ENCODE data around the gene PHLDA1. TPM values are rescaled to one million over a fixed set of nuclear protein-coding genes. Genes with fewer than 3 reads are reported as not detected.

PHLDA1 gene
- 10 to 100 TPM; 19.9 to 33.6 TPM for total RNA-seq

- Mint-ChIP-seq H3K9me3 (no peaks in the 10 kb centered on the region), H3K4me1 (ENCODE audit: low read depth) (peaks cover 44% of the 10 kb centered on the region), H3K4me3 (peak within 1 kb of the TSS; percentile 85 to 91), H3K27ac (peak within 1 kb of the TSS; percentile 97), H3K27me3 (ENCODE audit: low read depth) (no peaks in the 10 kb centered on the region), H3K36me3 (ENCODE audit: insufficient read depth in 2 of 2) (peaks cover 12 to 13% of the 10 kb centered on the region in 2 donors)
- ATAC-seq (replicated peaks in 1 of 2) (peak; percentile 83), DNase-seq (peak; percentile 96)
These were observed at the start of gene PHLDA1 for GRCh38 chr12:76031414-76032042. PHLDA1 (minus strand) TSS chr12:76031776.

- Mint-ChIP-seq H3K9me3 (peaks cover 0 to 4% of the 10 kb centered on the region in 2 donors), H3K27me3 (ENCODE audit: low read depth) (no peaks in the 10 kb centered on the region), H3K27ac (peak overlapping the region; percentile 31), H3K4me1 (ENCODE audit: low read depth) (peaks cover 78% of the 10 kb centered on the region), H3K4me3 (peak overlapping the region; percentile 4 to 54), H3K36me3 (ENCODE audit: insufficient read depth in 2 of 2) (peaks cover 12 to 27% of the 10 kb centered on the region in 2 donors)
- peak in 1 of 2 donors; percentile 14 for DNase-seq
- no peak for ATAC-seq (replicated peaks in 1 of 2)
These were observed 49.3 kb upstream of the PHLDA1 start for GRCh38 chr12:76080729-76081415.

GRCh38 chr12:76080017-76080728 lies 48.6 kb upstream of the PHLDA1 start:
- no peak for ATAC-seq (replicated peaks in 1 of 2)
- peaks cover 0 to 4% of the 10 kb centered on the region in 2 donors for H3K9me3 Mint-ChIP-seq
- peaks cover 12 to 27% of the 10 kb centered on the region in 2 donors for H3K36me3 Mint-ChIP-seq (ENCODE audit: insufficient read depth in 2 of 2)
- peaks cover 74% of the 10 kb centered on the region for H3K4me1 Mint-ChIP-seq (ENCODE audit: low read depth)
- peak overlapping the region; percentile 31 for H3K27ac Mint-ChIP-seq
- H3K4me3 Mint-ChIP-seq, result peak overlapping the region; percentile 39 to 47
- no peaks in the 10 kb centered on the region for H3K27me3 Mint-ChIP-seq (ENCODE audit: low read depth)
- DNase-seq, result no peak

GRCh38 chr12:76078748-76079147 lies 47.2 kb upstream of the PHLDA1 start:
- Mint-ChIP-seq H3K9me3 (peaks cover 0 to 4% of the 10 kb centered on the region in 2 donors), H3K27me3 (ENCODE audit: low read depth) (no peaks in the 10 kb centered on the region), H3K36me3 (ENCODE audit: insufficient read depth in 2 of 2) (peaks cover 12 to 27% of the 10 kb centered on the region in 2 donors), H3K27ac (peak overlapping the region; percentile 50), H3K4me3 (peak overlapping the region; percentile 44 to 47), H3K4me1 (ENCODE audit: low read depth) (peaks cover 83% of the 10 kb centered on the region)
- DNase-seq (no peak), ATAC-seq (replicated peaks in 1 of 2) (no peak)

- Mint-ChIP-seq H3K4me1 (ENCODE audit: low read depth) (peaks cover 82% of the 10 kb centered on the region), H3K9me3 (peaks cover 0 to 4% of the 10 kb centered on the region in 2 donors), H3K27ac (no peak overlapping the region), H3K27me3 (ENCODE audit: low read depth) (no peaks in the 10 kb centered on the region), H3K4me3 (no peak overlapping the region), H3K36me3 (ENCODE audit: insufficient read depth in 2 of 2) (peaks cover 20 to 35% of the 10 kb centered on the region in 2 donors)
- no peak for DNase-seq
- ATAC-seq (replicated peaks in 1 of 2), result no peak
These were observed 43.9 kb upstream of the PHLDA1 start for GRCh38 chr12:76075448-76075847.

- Mint-ChIP-seq H3K4me1 (ENCODE audit: low read depth) (peaks cover 79% of the 10 kb centered on the region), H3K9me3 (peaks cover 0 to 4% of the 10 kb centered on the region in 2 donors), H3K27me3 (ENCODE audit: low read depth) (no peaks in the 10 kb centered on the region), H3K27ac (no peak overlapping the region), H3K4me3 (no peak overlapping the region), H3K36me3 (ENCODE audit: insufficient read depth in 2 of 2) (peaks cover 18 to 37% of the 10 kb centered on the region in 2 donors)
- DNase-seq (no peak), ATAC-seq (replicated peaks in 1 of 2) (no peak)
These were observed 43.2 kb upstream of the PHLDA1 start for GRCh38 chr12:76074701-76075336.

- ATAC-seq (replicated peaks in 1 of 2) (no peak), DNase-seq (no peak)
- H3K36me3 Mint-ChIP-seq (ENCODE audit: insufficient read depth in 2 of 2), result peaks cover 18 to 29% of the 10 kb centered on the region in 2 donors
- no peak overlapping the region for H3K4me3 Mint-ChIP-seq
- H3K27me3 Mint-ChIP-seq (ENCODE audit: low read depth), result no peaks in the 10 kb centered on the region
- peaks cover 72% of the 10 kb centered on the region for H3K4me1 Mint-ChIP-seq (ENCODE audit: low read depth)
- peaks cover 0 to under 1% of the 10 kb centered on the region in 2 donors for H3K9me3 Mint-ChIP-seq
- H3K27ac Mint-ChIP-seq, result peak overlapping the region; percentile 1
These were observed 42.0 kb upstream of the PHLDA1 start for GRCh38 chr12:76073561-76073960.

GRCh38 chr12:76072568-76072967 lies 41.0 kb upstream of the PHLDA1 start:
- Mint-ChIP-seq H3K27me3 (ENCODE audit: low read depth) (no peaks in the 10 kb centered on the region), H3K9me3 (no peaks in the 10 kb centered on the region), H3K36me3 (ENCODE audit: insufficient read depth in 2 of 2) (peaks cover 19 to 33% of the 10 kb centered on the region in 2 donors), H3K4me3 (no peak overlapping the region), H3K4me1 (ENCODE audit: low read depth) (peaks cover 71% of the 10 kb centered on the region), H3K27ac (no peak overlapping the region)
- DNase-seq, result no peak
- ATAC-seq (replicated peaks in 1 of 2), result no peak

GRCh38 chr12:76069339-76069738 lies 37.8 kb upstream of the PHLDA1 start:
- Mint-ChIP-seq H3K4me3 (no peak overlapping the region), H3K27me3 (ENCODE audit: low read depth) (no peaks in the 10 kb centered on the region), H3K9me3 (peaks cover 4 to 6% of the 10 kb centered on the region in 2 donors), H3K4me1 (ENCODE audit: low read depth) (peaks cover 52% of the 10 kb centered on the region), H3K27ac (peak overlapping the region; percentile 34), H3K36me3 (ENCODE audit: insufficient read depth in 2 of 2) (peaks cover 32 to 59% of the 10 kb centered on the region in 2 donors)
- DNase-seq (no peak), ATAC-seq (replicated peaks in 1 of 2) (no peak)

- H3K36me3 Mint-ChIP-seq (ENCODE audit: insufficient read depth in 2 of 2), result peaks cover 31 to 63% of the 10 kb centered on the region in 2 donors
- H3K9me3 Mint-ChIP-seq, result peaks cover 4 to 6% of the 10 kb centered on the region in 2 donors
- H3K27ac Mint-ChIP-seq, result peak overlapping the region; percentile 38
- H3K4me3 Mint-ChIP-seq, result no peak overlapping the region
- peaks cover 46% of the 10 kb centered on the region for H3K4me1 Mint-ChIP-seq (ENCODE audit: low read depth)
- H3K27me3 Mint-ChIP-seq (ENCODE audit: low read depth), result no peaks in the 10 kb centered on the region
- ATAC-seq (replicated peaks in 1 of 2) (no peak), DNase-seq (no peak)
These were observed 34.3 kb upstream of the PHLDA1 start for GRCh38 chr12:76065917-76066316.

- H3K4me3 Mint-ChIP-seq, result no peak overlapping the region
- no peaks in the 10 kb centered on the region for H3K27me3 Mint-ChIP-seq (ENCODE audit: low read depth)
- H3K27ac Mint-ChIP-seq, result peak overlapping the region; percentile 83
- ATAC-seq (replicated peaks in 1 of 2) (no peak), DNase-seq (no peak)
- peaks cover 31 to 62% of the 10 kb centered on the region in 2 donors for H3K36me3 Mint-ChIP-seq (ENCODE audit: insufficient read depth in 2 of 2)
- peaks cover 4 to 6% of the 10 kb centered on the region in 2 donors for H3K9me3 Mint-ChIP-seq
- H3K4me1 Mint-ChIP-seq (ENCODE audit: low read depth), result peaks cover 48% of the 10 kb centered on the region
These were observed 33.3 kb upstream of the PHLDA1 start for GRCh38 chr12:76064904-76065303.

GRCh38 chr12:76060111-76060510 lies 28.5 kb upstream of the PHLDA1 start:
- peaks cover 3 to 4% of the 10 kb centered on the region in 2 donors for H3K9me3 Mint-ChIP-seq
- H3K4me3 Mint-ChIP-seq, result no peak overlapping the region
- no peaks in the 10 kb centered on the region for H3K27me3 Mint-ChIP-seq (ENCODE audit: low read depth)
- ATAC-seq (replicated peaks in 1 of 2), result peak in 1 of 2 donors; percentile 55
- DNase-seq, result no peak
- H3K4me1 Mint-ChIP-seq (ENCODE audit: low read depth), result peaks cover 37% of the 10 kb centered on the region
- peak overlapping the region; percentile 79 for H3K27ac Mint-ChIP-seq
- H3K36me3 Mint-ChIP-seq (ENCODE audit: insufficient read depth in 2 of 2), result peaks cover 19 to 55% of the 10 kb centered on the region in 2 donors

Data from activated T-cell treated with anti-CD3 and anti-CD28 coated beads, Interleukin-2, amount 50 U/mL, for 72 hours (primary cell).